Right lobe of liver (tissue), 4 donors: ENCODE measurements around the gene DNM1L.
A peak's percentile ranks its signal among the peaks of the same experiment; 100 is the strongest.

Experiments
- CTCF ChIP-seq, 4 donors: fragments of 200-600 bp in 3 of 4; fragments of 450-650 bp in 1 of 4; IDR thresholded peaks; one replicate each; pipeline versions ENCODE4 v1.5.1 to v1.8.0; 2016 to 2022; ENCODE audit warnings: antibody characterized with exemption in 4 of 4, mild to moderate bottlenecking in 2 of 4
- POLR2A ChIP-seq: fragments of 450-650 bp; IDR thresholded peaks from one replicate; pipeline ENCODE4 v1.6.1; 2017; ENCODE audit warnings: antibody characterized with exemption, mild to moderate bottlenecking
- donor health status: DM: no; HTN: no; CAD: no.
- donor health status: DM: no; HTN: no; CAD: no.
- donor health status: DM: no; HTN: yes; CAD: no.

DNA sequence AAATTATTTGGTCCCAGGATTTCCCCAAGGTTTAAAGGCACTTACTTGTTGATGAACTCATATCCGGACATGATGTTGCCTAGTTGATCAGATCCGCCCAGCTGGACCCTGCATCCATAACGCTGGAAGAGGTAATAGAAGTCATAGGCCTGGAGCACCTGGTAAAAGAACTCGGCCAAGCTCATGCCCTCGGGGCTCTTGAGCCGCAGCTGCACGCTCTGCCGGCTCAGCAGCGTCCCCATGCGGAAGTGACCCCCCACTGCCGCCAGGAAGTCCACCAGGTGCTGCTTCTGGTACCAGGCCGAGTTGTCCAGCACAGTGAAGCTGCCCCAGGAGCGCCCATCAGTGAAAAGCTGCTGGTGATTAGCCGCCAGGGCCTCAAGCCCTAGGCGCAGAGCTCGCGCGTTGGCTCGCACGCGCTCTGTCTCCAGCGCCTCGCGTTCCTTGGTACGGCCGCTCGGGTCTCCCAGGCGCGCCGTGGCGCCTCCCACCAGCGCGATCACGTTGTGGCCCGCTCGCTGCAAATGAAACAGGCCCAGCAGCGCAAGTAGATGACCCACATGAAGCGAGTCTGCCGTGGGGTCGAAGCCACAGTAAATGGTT lies 76.1 kb downstream of the DNM1L start:
- peak; percentile 56 to 72 (median 63) for TF ChIP-seq CTCF (IDR thresholded peaks at IDR 0.05)
- no peak for TF ChIP-seq POLR2A
